Cardiac fibroblast (primary cell): ENCODE results near the gene KRTAP5-8.

Source experiments
- DNase-seq, 2 donors: peaks; one replicate each; pipeline versions ENCODE4 v3.0.0 to v3.0.0-alpha.2; 2010; ENCODE audit warnings: low read depth in 2 of 2
- H3K4me3 ChIP-seq, 2 donors: replicated peaks in 1 of 2; 1 replicate in 1 of 2; 2 replicates in 1 of 2; pipeline ENCODE4 v1.5.1; 2011; ENCODE audit warnings: low read depth in 2 of 2, low read length in 2 of 2, mild to moderate bottlenecking in 2 of 2, moderate library complexity in 1 of 2
- TF ChIP-seq, protein P1 (sequence below): IDR thresholded peaks from one replicate; pipeline ENCODE4 v1.5.1; 2011; ENCODE audit warnings: low read depth, mild to moderate bottlenecking, low read length, inconsistent platforms

KRTAP5-8 gene

DNA sequence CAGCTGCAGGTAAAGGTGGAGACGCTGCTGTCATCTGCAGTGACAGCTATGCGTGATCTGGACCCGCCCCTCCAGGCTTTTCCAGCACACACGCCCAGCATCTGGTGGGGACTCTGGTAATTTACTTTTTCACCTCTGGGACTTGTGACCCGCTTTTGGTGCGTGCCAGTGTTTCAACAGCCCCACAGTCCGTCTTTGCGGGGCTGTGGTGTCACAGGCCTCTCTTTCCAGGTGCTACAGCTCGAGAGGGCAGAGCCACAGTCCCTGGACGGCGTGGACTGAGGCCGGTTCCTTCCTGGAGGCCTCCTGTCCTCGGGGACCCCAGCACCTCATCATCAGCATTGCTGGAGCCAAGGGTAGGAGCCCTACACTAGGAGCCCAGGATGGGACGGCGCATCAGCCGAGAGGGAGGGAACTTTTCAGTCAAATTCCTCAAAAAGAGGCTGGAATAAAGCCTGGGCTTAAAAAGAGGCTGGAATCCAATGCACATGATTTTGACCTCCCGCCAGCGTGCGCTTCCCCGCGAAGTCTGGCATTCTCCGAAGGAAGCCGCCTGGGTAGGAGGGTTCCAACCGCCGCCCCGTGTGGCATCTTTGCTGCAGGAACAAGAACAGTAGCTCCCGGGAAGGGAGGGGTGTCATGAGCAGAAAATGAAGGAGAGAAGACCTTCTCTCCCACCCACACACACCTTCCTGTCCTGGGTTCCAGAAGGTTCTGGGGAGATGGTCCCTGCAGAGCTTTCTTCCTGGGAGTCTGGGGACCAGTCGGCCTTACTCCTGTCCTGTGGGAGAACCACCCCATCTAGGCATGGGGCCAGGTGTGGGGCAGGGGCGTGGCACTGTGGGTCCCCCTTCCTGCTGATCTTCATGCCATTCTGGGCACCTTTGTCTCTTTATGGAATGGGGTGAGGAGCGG is 36.5 kb upstream of the KRTAP5-8 start:
- TF ChIP-seq, protein P1, sequence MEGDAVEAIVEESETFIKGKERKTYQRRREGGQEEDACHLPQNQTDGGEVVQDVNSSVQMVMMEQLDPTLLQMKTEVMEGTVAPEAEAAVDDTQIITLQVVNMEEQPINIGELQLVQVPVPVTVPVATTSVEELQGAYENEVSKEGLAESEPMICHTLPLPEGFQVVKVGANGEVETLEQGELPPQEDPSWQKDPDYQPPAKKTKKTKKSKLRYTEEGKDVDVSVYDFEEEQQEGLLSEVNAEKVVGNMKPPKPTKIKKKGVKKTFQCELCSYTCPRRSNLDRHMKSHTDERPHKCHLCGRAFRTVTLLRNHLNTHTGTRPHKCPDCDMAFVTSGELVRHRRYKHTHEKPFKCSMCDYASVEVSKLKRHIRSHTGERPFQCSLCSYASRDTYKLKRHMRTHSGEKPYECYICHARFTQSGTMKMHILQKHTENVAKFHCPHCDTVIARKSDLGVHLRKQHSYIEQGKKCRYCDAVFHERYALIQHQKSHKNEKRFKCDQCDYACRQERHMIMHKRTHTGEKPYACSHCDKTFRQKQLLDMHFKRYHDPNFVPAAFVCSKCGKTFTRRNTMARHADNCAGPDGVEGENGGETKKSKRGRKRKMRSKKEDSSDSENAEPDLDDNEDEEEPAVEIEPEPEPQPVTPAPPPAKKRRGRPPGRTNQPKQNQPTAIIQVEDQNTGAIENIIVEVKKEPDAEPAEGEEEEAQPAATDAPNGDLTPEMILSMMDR = no peak
- no peak overlapping the region for H3K4me3 ChIP-seq
- DNase-seq = no peak

DNA sequence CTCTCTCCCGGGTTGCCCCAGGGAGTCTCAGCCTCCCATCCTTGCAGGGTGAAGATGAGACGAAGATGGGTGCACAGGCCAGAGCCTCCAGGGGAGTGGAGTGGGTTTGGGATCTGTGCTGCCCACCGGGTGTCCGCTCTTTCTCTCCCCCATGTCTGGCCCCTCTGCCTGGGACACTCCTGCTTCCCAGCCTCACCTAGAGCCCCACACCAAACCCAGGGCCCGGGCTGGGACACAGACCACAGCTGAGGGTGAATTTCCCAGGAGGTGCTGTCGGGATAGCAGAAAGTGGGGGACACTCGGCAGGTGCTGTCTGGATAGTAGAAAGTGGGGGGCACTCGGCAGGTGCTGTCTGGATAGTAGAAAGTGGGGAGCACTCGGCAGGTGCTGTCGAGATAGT is 35.8 kb upstream of the KRTAP5-8 start:
- TF ChIP-seq, protein P1 = no peak
- no peak for DNase-seq
- H3K4me3 ChIP-seq = no peak overlapping the region

DNA sequence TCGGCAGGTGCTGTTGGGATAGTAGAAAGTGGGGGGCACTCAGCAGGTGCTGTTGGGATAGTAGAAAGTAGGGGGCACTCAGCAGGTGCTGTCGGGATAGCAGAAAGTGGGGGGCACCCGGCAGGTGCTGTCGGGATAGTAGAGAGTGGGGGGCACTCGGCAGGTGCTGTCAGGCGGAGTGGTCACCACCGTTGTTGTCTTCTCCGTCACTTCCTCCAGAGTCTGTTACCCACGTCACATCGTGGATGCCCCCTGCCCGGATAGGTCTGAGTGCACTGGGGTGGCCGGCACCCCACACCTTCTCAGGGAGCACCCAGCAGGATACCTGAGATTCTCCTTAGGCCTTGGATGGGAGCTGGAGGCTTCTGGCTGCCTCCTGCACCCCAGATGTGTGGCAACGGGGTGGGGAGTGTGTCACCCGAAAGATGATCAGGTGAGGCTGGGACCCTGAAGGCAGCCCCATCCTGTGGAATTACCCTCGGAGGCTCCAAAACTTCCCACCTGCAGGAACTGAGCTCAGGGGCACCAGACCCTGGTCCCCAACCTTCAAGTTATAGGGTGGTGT is 34.9 kb upstream of the KRTAP5-8 start:
- TF ChIP-seq, protein P1 = no peak
- no peak for DNase-seq
- H3K4me3 ChIP-seq = no peak overlapping the region

DNA sequence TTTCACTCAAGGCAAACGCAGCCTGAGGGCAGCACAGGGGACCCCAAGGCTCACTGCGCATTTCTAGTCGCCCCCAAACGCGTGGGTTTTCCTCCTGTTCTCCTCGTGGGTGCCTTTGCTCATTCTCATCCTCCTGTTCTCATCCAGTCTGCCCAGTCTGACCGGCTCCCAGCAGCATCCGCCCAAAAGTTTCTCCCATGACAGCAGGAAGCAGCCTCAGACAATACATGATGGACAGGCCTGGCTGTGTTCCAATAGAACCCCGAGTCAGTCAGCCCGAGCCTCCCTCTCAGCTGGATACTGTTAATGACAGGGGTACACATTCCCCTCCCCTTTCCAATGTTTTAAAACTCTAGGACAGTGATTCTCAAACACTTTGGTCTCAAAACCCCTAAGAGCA is 33.3 kb upstream of the KRTAP5-8 start:
- TF ChIP-seq, protein P1 = no peak
- no peak overlapping the region for H3K4me3 ChIP-seq
- DNase-seq = no peak

DNA sequence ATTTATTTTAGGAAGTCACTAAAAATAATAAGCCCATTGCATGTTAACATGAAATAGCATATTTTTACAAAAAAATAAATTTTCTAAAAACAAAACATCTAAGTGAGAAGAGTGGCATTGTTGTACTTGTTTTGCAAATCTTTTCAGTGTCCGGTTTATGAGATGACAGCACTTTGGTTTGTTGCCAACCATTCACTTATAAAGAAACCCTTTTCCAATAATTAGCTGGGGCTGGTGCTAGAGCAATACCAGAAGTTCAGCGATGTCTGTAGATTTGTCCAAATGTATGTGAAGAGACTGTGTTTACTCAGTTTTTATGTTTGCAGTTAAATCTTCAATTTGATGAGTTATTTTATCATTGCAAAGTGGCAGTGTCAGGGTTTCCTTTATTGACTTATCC is 32.8 kb upstream of the KRTAP5-8 start:
- TF ChIP-seq, protein P1 = no peak
- no peak for DNase-seq
- no peak overlapping the region for H3K4me3 ChIP-seq

DNA sequence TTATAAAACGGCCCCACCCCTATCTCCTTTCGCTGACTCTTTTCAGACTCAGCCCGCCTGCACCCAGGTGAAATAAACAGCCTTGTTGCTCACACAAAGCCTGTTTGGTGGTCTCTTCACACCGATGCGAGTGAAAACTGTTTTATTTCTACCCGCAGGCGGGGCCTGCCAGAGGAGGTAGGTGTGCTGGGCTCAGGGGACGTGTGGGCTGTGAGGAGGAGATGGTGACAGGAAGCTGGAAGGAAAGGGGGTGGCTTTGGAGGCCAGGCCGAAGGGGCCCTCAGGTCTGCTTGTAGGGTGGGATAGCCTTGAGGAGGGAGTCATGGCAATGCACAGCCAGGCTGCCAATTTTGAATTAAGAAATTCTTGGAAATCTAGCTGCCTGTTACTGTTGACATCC is 32.0 kb upstream of the KRTAP5-8 start:
- no peak for DNase-seq
- no peak overlapping the region for H3K4me3 ChIP-seq
- TF ChIP-seq, protein P1 = no peak
